Measurements from ENCODE around the gene RARRES1. TPM values are rescaled to one million over a fixed set of nuclear protein-coding genes. Genes with fewer than 3 reads are reported as not detected.

The RARRES1 gene
- total RNA-seq, 1 donor from 2014 or later = 0.95 TPM

GRCh38 chr3:158718490-158719170, 13.6 kb downstream of the RARRES1 start:
- DNase-seq (ENCODE audit: low spot score) = no peak
- TF ChIP-seq CTCF (IDR thresholded peaks at IDR 0.05) = no peak
- H3K4me3 Mint-ChIP-seq (ENCODE audit: unreplicated experiment) = no peak overlapping the region
- peak overlapping the region; percentile 82 for H3K27ac Mint-ChIP-seq (ENCODE audit: unreplicated experiment)
- no peaks in the 10 kb centered on the region for H3K9me3 Mint-ChIP-seq (ENCODE audit: low read depth)
- peaks cover 58% of the 10 kb centered on the region for H3K4me1 Mint-ChIP-seq (ENCODE audit: low read depth)
- peaks cover 4% of the 10 kb centered on the region for H3K36me3 Mint-ChIP-seq (ENCODE audit: low read depth)
- H3K27me3 Mint-ChIP-seq (ENCODE audit: low read depth) = no peaks in the 10 kb centered on the region

- DNase-seq (ENCODE audit: low spot score) = no peak
- H3K4me3 Mint-ChIP-seq (ENCODE audit: unreplicated experiment) = no peak overlapping the region
- H3K4me1 Mint-ChIP-seq (ENCODE audit: low read depth) = peaks cover 59% of the 10 kb centered on the region
- no peaks in the 10 kb centered on the region for H3K36me3 Mint-ChIP-seq (ENCODE audit: low read depth)
- no peak for TF ChIP-seq CTCF (IDR thresholded peaks at IDR 0.05)
- no peaks in the 10 kb centered on the region for H3K27me3 Mint-ChIP-seq (ENCODE audit: low read depth)
- H3K9me3 Mint-ChIP-seq (ENCODE audit: low read depth) = no peaks in the 10 kb centered on the region
- H3K27ac Mint-ChIP-seq (ENCODE audit: unreplicated experiment) = peak overlapping the region; percentile 46
These were observed 14.7 kb downstream of the RARRES1 start for GRCh38 chr3:158717576-158717975.

GRCh38 chr3:158713094-158713499, 19.2 kb downstream of the RARRES1 start:
- no peak overlapping the region for H3K4me3 Mint-ChIP-seq (ENCODE audit: unreplicated experiment)
- peaks cover 84% of the 10 kb centered on the region for H3K4me1 Mint-ChIP-seq (ENCODE audit: low read depth)
- H3K9me3 Mint-ChIP-seq (ENCODE audit: low read depth) = peaks cover 3% of the 10 kb centered on the region
- TF ChIP-seq CTCF (IDR thresholded peaks at IDR 0.05) = no peak
- peak overlapping the region; percentile 87 for H3K27ac Mint-ChIP-seq (ENCODE audit: unreplicated experiment)
- H3K36me3 Mint-ChIP-seq (ENCODE audit: low read depth) = peaks cover 13% of the 10 kb centered on the region
- no peaks in the 10 kb centered on the region for H3K27me3 Mint-ChIP-seq (ENCODE audit: low read depth)
- no peak for DNase-seq (ENCODE audit: low spot score)

DNA sequence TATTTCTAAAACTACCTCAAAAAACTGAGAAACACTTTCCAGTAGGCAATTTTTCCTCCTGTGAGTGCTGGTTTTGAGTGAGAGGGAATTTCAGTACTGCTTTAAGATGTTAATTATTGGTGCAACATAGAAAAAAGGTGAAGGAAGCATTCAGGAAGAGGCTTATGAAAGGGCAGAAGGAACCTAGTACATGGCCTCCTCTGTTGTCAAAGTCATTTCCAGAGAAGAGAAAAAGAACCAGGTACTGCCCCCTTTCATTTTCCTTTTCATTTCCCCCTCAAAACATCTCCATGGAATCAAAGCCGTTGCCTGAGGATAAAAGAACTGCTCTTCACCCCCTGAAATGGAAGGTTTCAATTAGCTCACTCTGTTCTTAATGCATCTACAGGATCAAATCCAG, 19.8 kb downstream of the RARRES1 start:
- Mint-ChIP-seq H3K36me3 (ENCODE audit: low read depth) (peaks cover 15% of the 10 kb centered on the region), H3K27me3 (ENCODE audit: low read depth) (no peaks in the 10 kb centered on the region), H3K27ac (ENCODE audit: unreplicated experiment) (peak overlapping the region; percentile 77), H3K4me1 (ENCODE audit: low read depth) (peaks cover 78% of the 10 kb centered on the region), H3K4me3 (ENCODE audit: unreplicated experiment) (no peak overlapping the region), H3K9me3 (ENCODE audit: low read depth) (peaks cover 3% of the 10 kb centered on the region)
- no peak for TF ChIP-seq CTCF (IDR thresholded peaks at IDR 0.05)
- no peak for DNase-seq (ENCODE audit: low spot score)

- no peaks in the 10 kb centered on the region for H3K27me3 Mint-ChIP-seq (ENCODE audit: low read depth)
- peaks cover 3% of the 10 kb centered on the region for H3K9me3 Mint-ChIP-seq (ENCODE audit: low read depth)
- DNase-seq (ENCODE audit: low spot score) = no peak
- no peak for TF ChIP-seq CTCF (IDR thresholded peaks at IDR 0.05)
- peak overlapping the region; percentile 84 for H3K27ac Mint-ChIP-seq (ENCODE audit: unreplicated experiment)
- peaks cover 18% of the 10 kb centered on the region for H3K36me3 Mint-ChIP-seq (ENCODE audit: low read depth)
- H3K4me3 Mint-ChIP-seq (ENCODE audit: unreplicated experiment) = no peak overlapping the region
- peaks cover 73% of the 10 kb centered on the region for H3K4me1 Mint-ChIP-seq (ENCODE audit: low read depth)
These were observed 20.4 kb downstream of the RARRES1 start for GRCh38 chr3:158711886-158712285.

Measured in chondrocyte (in vitro differentiated cells).